Mesenchymal stem cell (in vitro differentiated cells and primary cell): ENCODE measurements around the gene ANKFN1.

Experiments used
- DNase-seq: peaks from one replicate; pipeline ENCODE4 v3.0.0-alpha.2; 2013
- H2AFZ ChIP-seq: one replicate; pipeline ENCODE4 v1.6.1; 2013; ENCODE audit warnings: low read depth, mild to moderate bottlenecking, control low read depth, inconsistent platforms, low read length, moderate library complexity
- H2AK5ac ChIP-seq: 2 replicates; pipeline ENCODE4 v1.6.1; 2013; ENCODE audit warnings: low read length, moderate library complexity, mild to moderate bottlenecking, inconsistent platforms; ENCODE audit not compliant: severe bottlenecking
- H2BK120ac ChIP-seq: one replicate; pipeline ENCODE4 v1.6.1; 2013; ENCODE audit warnings: low read depth, mild to moderate bottlenecking, inconsistent platforms, low read length, moderate library complexity
- H2BK12ac ChIP-seq, 2 experiments: one replicate each; pipeline ENCODE4 v1.6.1; 2013; ENCODE audit warnings: inconsistent platforms in 2 of 2, low read length in 2 of 2, mild to moderate bottlenecking in 2 of 2, moderate library complexity in 2 of 2, control low read depth in 1 of 2
- H2BK15ac ChIP-seq: one replicate; pipeline ENCODE4 v1.6.1; 2013; ENCODE audit warnings: mild to moderate bottlenecking, low read depth, inconsistent platforms; ENCODE audit not compliant: poor library complexity, severe bottlenecking
- H2BK5ac ChIP-seq: 2 replicates; pipeline ENCODE4 v1.6.1; 2013; ENCODE audit warnings: low read depth, mild to moderate bottlenecking, low read length, control low read depth, inconsistent platforms; ENCODE audit not compliant: poor library complexity, severe bottlenecking
- H3K14ac ChIP-seq, 2 experiments: one replicate each; pipeline ENCODE4 v1.6.1; 2013; ENCODE audit warnings: inconsistent platforms in 2 of 2, low read length in 2 of 2, control low read depth in 1 of 2, mild to moderate bottlenecking in 1 of 2, moderate library complexity in 1 of 2
- H3K18ac ChIP-seq, 2 experiments: one replicate each; pipeline ENCODE4 v1.6.1; 2013; ENCODE audit warnings: inconsistent platforms in 2 of 2, low read length in 2 of 2, control low read depth in 1 of 2, low read depth in 1 of 2, mild to moderate bottlenecking in 1 of 2
- H3K23ac ChIP-seq, 2 experiments: one replicate each; pipeline ENCODE4 v1.6.1; 2013; ENCODE audit warnings: inconsistent platforms in 2 of 2, low read length in 2 of 2, mild to moderate bottlenecking in 2 of 2, moderate library complexity in 2 of 2, control low read depth in 1 of 2
- H3K27ac ChIP-seq: 2 replicates; pipeline ENCODE4 v1.5.1; 2013; ENCODE audit warnings: mild to moderate bottlenecking, moderate library complexity, low read length, control low read depth, inconsistent platforms; ENCODE audit not compliant: poor library complexity, severe bottlenecking
- H3K27me3 ChIP-seq, 2 experiments: 2 replicates each; pipeline versions ENCODE4 v1.6.1 to v1.7.0; 2013; ENCODE audit warnings: low read length in 2 of 2, mild to moderate bottlenecking in 2 of 2, moderate library complexity in 2 of 2, control low read depth in 1 of 2, inconsistent platforms in 1 of 2; ENCODE audit not compliant: control insufficient read depth in 1 of 2, insufficient read depth in 1 of 2
- H3K36me3 ChIP-seq, 2 experiments: 2 replicates each; pipeline versions ENCODE4 v1.6.1 to v1.7.0; 2013; ENCODE audit warnings: low read length in 2 of 2, control low read depth in 1 of 2, inconsistent platforms in 1 of 2, low read depth in 1 of 2, mild to moderate bottlenecking in 1 of 2; ENCODE audit not compliant: insufficient read depth in 2 of 2, control insufficient read depth in 1 of 2
- H3K4ac ChIP-seq, 2 experiments: one replicate each; pipeline ENCODE4 v1.6.1; 2013; ENCODE audit warnings: inconsistent platforms in 2 of 2, low read length in 2 of 2, mild to moderate bottlenecking in 2 of 2, moderate library complexity in 2 of 2, control low read depth in 1 of 2, low read depth in 1 of 2
- H3K4me1 ChIP-seq: 2 replicates; pipeline ENCODE4 v1.6.1; 2013; ENCODE audit warnings: low read depth, low read length, control low read depth; ENCODE audit not compliant: control insufficient read depth, insufficient read depth
- H3K4me2 ChIP-seq: 2 replicates; pipeline ENCODE4 v1.6.1; 2013; ENCODE audit warnings: low read length, mild to moderate bottlenecking, inconsistent platforms; ENCODE audit not compliant: poor library complexity, severe bottlenecking
- H3K4me3 ChIP-seq, 2 experiments: 2 replicates each; pipeline versions ENCODE4 v1.5.1 to v1.7.0; 2013; ENCODE audit warnings: low read length in 2 of 2, mild to moderate bottlenecking in 2 of 2, control low read depth in 1 of 2, low read depth in 1 of 2; ENCODE audit not compliant: insufficient read depth in 1 of 2
- H3K79me1 ChIP-seq: replicated peaks from 2 replicates; pipeline ENCODE4 v1.6.1; 2013; ENCODE audit warnings: mild to moderate bottlenecking, control low read depth, low read length, inconsistent platforms; ENCODE audit not compliant: poor library complexity, severe bottlenecking
- H3K9ac ChIP-seq: 2 replicates; pipeline ENCODE4 v1.7.0; 2013; ENCODE audit warnings: mild to moderate bottlenecking, low read length, moderate library complexity
- H3K9me3 ChIP-seq: 2 replicates; pipeline ENCODE4 v1.7.0; 2013; ENCODE audit warnings: mild to moderate bottlenecking, low read length; ENCODE audit not compliant: control insufficient read depth
- H4K8ac ChIP-seq: one replicate; pipeline ENCODE4 v1.6.1; 2013; ENCODE audit warnings: inconsistent platforms, mild to moderate bottlenecking, low read length, moderate library complexity
- H4K91ac ChIP-seq: one replicate; pipeline ENCODE4 v1.6.1; 2013; ENCODE audit warnings: mild to moderate bottlenecking, low read length, inconsistent platforms
- WGBS: methylation state at CpG from one replicate; pipeline ENCODE4 v1.1.7; 2013; ENCODE audit warnings: mixed read lengths; 5-methylcytosine and 5-hydroxymethylcytosine counted together

ANKFN1 gene

DNA sequence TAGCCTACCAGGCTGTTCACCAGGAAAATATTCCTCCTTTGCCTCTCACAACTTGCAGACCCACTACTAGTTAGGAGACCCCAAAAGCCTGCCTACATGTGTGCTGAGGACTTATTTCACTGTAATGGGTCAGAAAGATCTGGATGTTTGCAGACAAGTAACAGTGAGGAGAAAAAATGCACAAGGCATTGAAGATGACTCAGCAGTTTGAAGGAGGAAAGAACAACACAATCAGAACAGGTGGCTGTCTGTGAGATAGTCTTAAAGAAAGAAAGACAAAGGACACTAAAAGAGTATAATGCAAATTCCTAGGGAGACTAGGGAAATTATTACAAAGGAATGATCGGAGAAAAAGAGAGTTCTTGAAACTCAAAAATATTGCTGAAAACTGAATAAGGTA lies 69.0 kb downstream of the ANKFN1 start:
- no peaks in the 10 kb centered on the region for H3K36me3 ChIP-seq
- no peak overlapping the region for H4K91ac ChIP-seq
- no peak overlapping the region for H3K18ac ChIP-seq
- H3K9ac ChIP-seq = no peak overlapping the region
- no peak overlapping the region for H2BK5ac ChIP-seq
- DNase-seq = peak; percentile 1
- no peak overlapping the region for H2BK12ac ChIP-seq
- H3K27ac ChIP-seq = no peak overlapping the region
- 98% methylated on average over 1 of the region's 1 CpG for WGBS
- H3K4me3 ChIP-seq = no peak overlapping the region
- H2BK15ac ChIP-seq = no peak overlapping the region
- H3K23ac ChIP-seq = no peak overlapping the region
- no peaks in the 10 kb centered on the region for H3K9me3 ChIP-seq
- peak overlapping the region; percentile 15 for H2BK120ac ChIP-seq
- no peaks in the 10 kb centered on the region for H3K4me1 ChIP-seq
- H2AFZ ChIP-seq = no peak overlapping the region
- no peak overlapping the region for H3K4me2 ChIP-seq
- H3K79me1 ChIP-seq = no peaks in the 10 kb centered on the region
- H3K4ac ChIP-seq = no peak overlapping the region
- H4K8ac ChIP-seq = no peak overlapping the region
- H3K27me3 ChIP-seq = no peaks in the 10 kb centered on the region
- H3K14ac ChIP-seq = no peak overlapping the region
- no peak overlapping the region for H2AK5ac ChIP-seq

DNA sequence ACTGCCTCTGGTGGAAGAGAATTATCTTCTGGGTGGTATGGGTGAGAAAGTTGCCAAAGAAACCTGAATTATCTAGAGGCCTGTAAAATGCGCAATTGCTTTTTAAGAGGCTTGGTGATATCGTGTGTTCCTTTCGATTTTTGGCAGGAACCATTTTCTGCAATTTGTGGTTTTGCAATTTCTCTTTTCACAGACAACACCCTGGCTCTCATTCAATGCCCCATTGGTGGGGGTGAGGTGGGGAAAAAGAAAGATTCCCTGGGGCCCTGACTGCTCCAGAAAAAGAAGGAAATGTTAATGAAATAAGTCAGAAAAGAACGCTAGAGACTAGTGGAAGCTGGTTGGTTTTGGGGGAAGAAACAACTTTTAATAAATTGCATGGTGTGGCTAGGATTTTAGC lies 77.4 kb downstream of the ANKFN1 start:
- Histone ChIP-seq H3K27me3 (no peaks in the 10 kb centered on the region), H3K4me1 (no peaks in the 10 kb centered on the region), H2BK120ac (no peak overlapping the region)

DNA sequence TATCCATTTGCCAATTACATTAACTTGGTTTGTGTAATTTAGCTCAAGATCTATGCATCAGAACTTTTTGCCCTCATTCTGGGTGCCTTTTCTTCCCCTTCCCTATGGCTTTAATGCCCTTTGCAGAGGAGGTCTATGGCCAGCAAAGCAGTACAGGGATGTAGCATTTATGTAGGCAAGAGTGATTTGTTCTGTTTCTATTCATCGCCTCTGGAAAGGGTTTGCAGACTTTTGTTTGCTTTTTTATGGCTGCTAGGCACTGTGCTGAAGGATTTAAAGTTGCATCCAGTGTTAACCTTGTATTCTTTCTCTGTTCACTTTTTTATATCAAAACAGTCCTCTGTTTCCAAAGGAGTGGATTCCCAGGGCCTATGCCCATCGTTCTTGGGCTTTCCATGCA lies 78.0 kb downstream of the ANKFN1 start:
- no peak overlapping the region for H3K4me2 ChIP-seq
- H3K9ac ChIP-seq = no peak overlapping the region
- no peak overlapping the region for H4K8ac ChIP-seq
- no peak overlapping the region for H4K91ac ChIP-seq
- no peaks in the 10 kb centered on the region for H3K4me1 ChIP-seq
- peaks cover under 1% of the 10 kb centered on the region for H3K9me3 ChIP-seq
- H3K4me3 ChIP-seq = no peak overlapping the region
- H2BK15ac ChIP-seq = no peak overlapping the region
- H3K18ac ChIP-seq = no peak overlapping the region
- no peak overlapping the region for H3K14ac ChIP-seq
- no peak for DNase-seq
- no peak overlapping the region for H2AFZ ChIP-seq
- no peak overlapping the region for H2BK120ac ChIP-seq
- H2AK5ac ChIP-seq = no peak overlapping the region
- no peaks in the 10 kb centered on the region for H3K79me1 ChIP-seq
- WGBS = 50% methylated on average over 2 of the region's 2 CpGs
- H3K23ac ChIP-seq = no peak overlapping the region
- no peaks in the 10 kb centered on the region for H3K27me3 ChIP-seq
- H2BK5ac ChIP-seq = no peak overlapping the region
- no peak overlapping the region for H3K27ac ChIP-seq
- H3K36me3 ChIP-seq = no peaks in the 10 kb centered on the region
- no peak overlapping the region for H3K4ac ChIP-seq
- H2BK12ac ChIP-seq = no peak overlapping the region

More for the DNA sequence above, 77.4 kb downstream of the ANKFN1 start:
- no peak for DNase-seq
- Histone ChIP-seq H3K14ac (no peak overlapping the region), H3K9ac (no peak overlapping the region), H2BK15ac (no peak overlapping the region), H3K18ac (no peak overlapping the region), H3K79me1 (no peaks in the 10 kb centered on the region), H4K8ac (no peak overlapping the region), H3K4ac (no peak overlapping the region), H3K27ac (no peak overlapping the region), H4K91ac (no peak overlapping the region), H2BK12ac (no peak overlapping the region), H2AK5ac (no peak overlapping the region), H3K9me3 (no peaks in the 10 kb centered on the region), H2BK5ac (no peak overlapping the region), H2AFZ (no peak overlapping the region), H3K4me2 (no peak overlapping the region), H3K4me3 (no peak overlapping the region), H3K36me3 (no peaks in the 10 kb centered on the region), H3K23ac (no peak overlapping the region)
- WGBS = 92% methylated on average over 4 of the region's 4 CpGs

DNA sequence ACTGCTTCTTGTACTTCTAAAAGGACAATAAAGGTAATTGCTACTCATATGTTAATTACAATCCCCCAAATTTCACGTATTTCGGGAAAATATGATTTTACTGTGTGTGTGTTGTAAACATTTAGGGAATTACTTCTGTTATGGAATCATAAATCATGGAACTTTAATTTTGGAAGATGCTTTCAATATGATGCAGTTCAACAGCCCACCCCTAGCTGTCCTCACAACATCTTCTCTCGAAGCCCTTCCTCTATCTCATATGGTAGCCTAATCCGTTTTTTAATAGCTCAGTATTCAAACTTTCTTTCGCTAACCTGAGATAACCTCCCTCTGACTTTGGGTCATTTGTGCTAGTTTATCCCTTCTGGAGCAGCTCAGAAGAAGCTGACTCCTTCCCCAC lies 78.4 kb downstream of the ANKFN1 start:
- Histone ChIP-seq H3K4ac (no peak overlapping the region), H2BK12ac (no peak overlapping the region), H2BK5ac (no peak overlapping the region), H3K18ac (no peak overlapping the region), H3K27ac (no peak overlapping the region), H3K4me3 (no peak overlapping the region), H3K4me2 (no peak overlapping the region), H2BK15ac (no peak overlapping the region), H3K79me1 (no peaks in the 10 kb centered on the region), H2BK120ac (no peak overlapping the region), H4K8ac (no peak overlapping the region), H3K4me1 (no peaks in the 10 kb centered on the region), H3K36me3 (no peaks in the 10 kb centered on the region), H3K9me3 (peaks cover 4% of the 10 kb centered on the region), H3K14ac (no peak overlapping the region), H3K23ac (no peak overlapping the region), H3K9ac (no peak overlapping the region), H2AK5ac (no peak overlapping the region), H2AFZ (no peak overlapping the region), H3K27me3 (no peaks in the 10 kb centered on the region), H4K91ac (no peak overlapping the region)
- WGBS = 82% methylated on average over 3 of the region's 5 CpGs
- no peak for DNase-seq
